ENCODE results near the gene KIAA0319L.
A peak's percentile ranks its signal among the peaks of the same experiment; 100 is the strongest.

Gene KIAA0319L

DNA sequence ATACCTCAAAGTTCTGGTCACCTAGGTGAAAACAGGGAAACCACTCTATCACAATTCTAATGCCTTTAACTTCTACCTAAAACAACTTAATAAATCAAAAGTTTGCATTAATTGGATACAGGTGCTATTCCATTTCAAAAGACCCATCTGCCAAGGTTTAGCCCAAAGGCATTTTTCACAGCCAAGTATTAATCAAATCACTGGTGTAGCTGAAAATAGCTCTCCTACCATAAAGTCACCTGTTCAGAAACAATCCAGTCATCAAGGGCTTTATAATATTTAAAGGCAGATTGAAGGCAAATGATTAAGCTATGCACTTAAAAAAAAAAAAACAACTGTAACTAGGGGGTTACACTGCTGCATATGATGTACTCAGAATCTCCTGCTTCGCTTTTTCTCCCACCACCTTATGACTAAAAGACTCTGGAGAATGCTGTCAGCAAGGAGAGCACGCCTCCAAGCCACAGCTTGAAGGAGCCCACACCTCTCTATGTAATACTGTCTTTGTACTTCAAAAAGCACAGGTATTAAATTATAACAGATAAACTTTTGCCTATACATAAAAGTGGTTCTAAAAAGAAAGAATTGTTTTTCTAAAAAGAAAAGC is 20.5 kb downstream of the KIAA0319L start:
- no peak for DNase-seq (ENCODE audit: low spot score)

DNA sequence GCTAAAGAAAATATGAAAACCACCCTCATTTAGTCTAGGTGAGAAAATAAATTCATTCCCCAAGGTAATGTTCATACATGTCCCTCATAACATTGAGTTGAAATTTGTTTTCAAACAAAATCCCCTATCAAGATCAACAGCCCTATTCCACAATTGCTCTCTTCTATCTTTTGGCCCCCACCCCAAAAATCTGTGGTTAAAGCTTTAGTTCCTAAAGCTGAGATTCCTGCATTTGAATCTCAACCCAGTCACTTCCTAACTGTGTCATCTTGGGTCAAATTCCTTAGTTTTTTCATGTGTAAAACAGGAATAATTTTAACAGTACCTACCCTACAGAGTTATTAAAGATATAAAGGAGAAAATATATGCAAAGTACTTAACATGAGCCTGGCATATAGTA is 22.0 kb downstream of the KIAA0319L start:
- no peak for DNase-seq (ENCODE audit: low spot score)

DNA sequence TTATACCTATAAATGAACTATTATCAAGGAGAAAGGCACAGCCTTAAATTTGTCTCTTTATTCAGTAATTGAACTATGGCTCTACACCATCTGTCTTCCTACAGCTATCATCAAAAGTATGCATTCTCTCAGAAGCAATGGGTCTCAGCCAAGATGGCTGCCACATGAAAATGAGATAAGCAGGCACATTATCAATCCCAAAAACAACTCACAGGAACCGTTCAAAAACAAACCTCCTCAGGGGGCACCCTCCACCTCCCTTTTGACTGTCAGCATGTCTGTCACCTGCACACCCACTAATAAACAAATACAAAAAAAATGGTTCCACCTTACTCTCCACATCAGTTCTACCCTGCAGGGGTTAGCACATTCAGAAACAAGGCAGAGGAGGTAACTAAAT is 23.6 kb downstream of the KIAA0319L start:
- no peak for DNase-seq (ENCODE audit: low spot score)

GRCh38 chr1:35532497-35533223 is 24.5 kb downstream of the KIAA0319L start:
- DNase-seq (ENCODE audit: low spot score): no peak

DNA sequence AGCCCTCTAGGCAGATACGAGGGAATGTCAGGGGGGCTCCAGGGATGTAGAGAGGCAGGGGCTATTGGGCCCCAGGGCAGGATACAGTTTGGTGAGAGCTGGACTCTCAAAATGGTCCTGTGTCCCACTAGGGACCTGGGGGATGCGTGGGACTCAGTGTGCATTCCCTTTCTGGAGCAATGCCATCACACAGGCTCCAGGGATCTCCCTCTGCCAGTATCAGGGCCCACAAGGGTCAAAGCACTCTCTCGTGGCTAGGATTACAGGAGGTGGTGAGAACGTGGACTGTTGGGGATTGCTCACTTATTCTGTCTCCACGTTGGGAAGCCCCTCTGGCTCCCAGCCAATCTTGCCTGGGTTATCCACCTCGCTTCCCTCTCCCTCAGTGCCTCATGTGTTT is 25.8 kb downstream of the KIAA0319L start:
- DNase-seq (ENCODE audit: low spot score): no peak

GRCh38 chr1:35530946-35531345 is 26.3 kb downstream of the KIAA0319L start:
- no peak for DNase-seq (ENCODE audit: low spot score)

GRCh38 chr1:35530168-35530567 is 27.0 kb downstream of the KIAA0319L start:
- no peak for DNase-seq (ENCODE audit: low spot score)

- no peak for DNase-seq (ENCODE audit: low spot score)
Observed at GRCh38 chr1:35524106-35524505, 33.1 kb downstream of the KIAA0319L start.

DNA sequence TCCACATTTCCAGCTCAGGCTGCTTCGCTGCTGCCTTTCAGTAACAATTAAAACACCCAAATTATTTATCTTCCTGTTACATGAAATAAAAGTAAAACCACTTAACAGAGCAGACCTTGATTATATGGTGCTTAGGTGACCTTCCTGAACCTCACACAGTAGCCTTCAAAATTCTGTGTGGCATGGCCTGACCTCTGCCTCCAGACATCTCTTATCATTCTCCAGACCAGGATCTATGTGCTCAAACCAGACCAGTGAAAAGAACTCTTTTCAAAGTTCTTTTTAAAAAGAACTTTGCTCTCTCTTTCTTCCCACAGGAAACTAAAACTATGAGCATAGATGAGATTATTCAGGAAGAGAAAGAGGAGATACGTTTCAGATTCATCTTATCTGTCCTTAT is 37.8 kb downstream of the KIAA0319L start:
- DNase-seq (ENCODE audit: low spot score): no peak

DNA sequence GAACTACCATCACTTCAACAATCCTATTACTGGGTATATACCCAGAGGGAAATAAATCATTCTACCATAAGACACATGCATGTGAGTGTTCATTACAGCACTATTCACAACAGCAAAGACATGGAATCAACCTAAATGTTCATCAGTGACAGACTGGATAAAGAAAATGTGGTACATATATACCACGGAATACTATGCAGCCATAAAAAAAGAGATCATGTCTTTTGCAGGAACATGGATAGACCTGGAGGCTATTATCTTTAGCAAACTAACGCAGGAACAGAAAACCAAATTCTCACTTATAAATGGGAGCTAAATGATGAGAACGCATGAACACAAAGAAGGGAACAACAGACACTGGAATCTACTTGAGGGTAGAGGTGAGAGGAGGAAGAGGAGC is 39.0 kb downstream of the KIAA0319L start:
- DNase-seq (ENCODE audit: low spot score): no peak

- DNase-seq (ENCODE audit: low spot score): no peak
Observed at GRCh38 chr1:35511305-35511704, 45.9 kb downstream of the KIAA0319L start.

DNA sequence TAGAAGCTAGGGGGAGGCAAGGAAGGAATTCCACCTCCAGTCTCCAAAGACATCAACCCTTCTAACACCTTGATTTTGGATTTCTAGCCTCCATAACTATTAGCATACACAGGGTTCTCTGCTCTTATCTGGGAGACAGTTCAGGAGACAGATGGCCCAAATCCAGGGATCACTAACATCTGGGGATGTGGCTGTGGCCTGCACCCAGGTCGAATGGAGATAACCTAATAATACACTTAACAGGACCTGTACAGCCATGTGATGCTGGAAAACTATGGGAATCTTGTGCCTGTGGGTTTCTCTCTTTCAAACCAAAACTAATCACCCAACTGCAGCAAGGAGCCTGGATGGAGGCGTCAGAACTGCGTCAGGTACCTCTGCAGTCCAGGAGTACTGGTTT is 47.6 kb downstream of the KIAA0319L start:
- no peak for DNase-seq (ENCODE audit: low spot score)

- no peak for DNase-seq (ENCODE audit: low spot score)
Observed at GRCh38 chr1:35507947-35508346, 49.3 kb downstream of the KIAA0319L start.

GRCh38 chr1:35506960-35507912 is 50.0 kb downstream of the KIAA0319L start:
- no peak for DNase-seq (ENCODE audit: low spot score)

- peak; percentile 76 for DNase-seq (ENCODE audit: low spot score)
Observed at GRCh38 chr1:35505911-35506798, 51.0 kb downstream of the KIAA0319L start.

DNA sequence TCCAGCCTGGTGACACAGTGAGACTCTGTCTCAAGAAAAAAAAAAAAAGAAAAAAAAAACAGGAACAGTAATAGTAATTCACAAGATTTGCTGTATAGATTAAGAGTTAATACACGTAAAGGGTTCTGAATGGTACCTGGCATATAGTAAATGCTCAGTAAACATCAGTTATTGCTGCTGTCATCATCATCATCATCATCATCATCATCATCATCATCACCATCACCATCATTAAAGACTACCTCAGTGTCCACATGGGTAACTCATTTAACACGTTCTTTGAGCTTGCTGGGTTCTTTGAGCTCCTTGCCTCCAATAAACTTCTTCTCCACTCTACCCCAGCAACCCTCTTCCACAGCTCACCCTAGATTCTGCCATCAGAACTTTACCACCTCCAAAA is 55.0 kb downstream of the KIAA0319L start:
- no peak for DNase-seq (ENCODE audit: low spot score)

GRCh38 chr1:35500439-35500838 is 56.8 kb downstream of the KIAA0319L start:
- DNase-seq (ENCODE audit: low spot score): no peak

GRCh38 chr1:35499652-35500176 is 57.5 kb downstream of the KIAA0319L start:
- DNase-seq (ENCODE audit: low spot score): no peak

DNA sequence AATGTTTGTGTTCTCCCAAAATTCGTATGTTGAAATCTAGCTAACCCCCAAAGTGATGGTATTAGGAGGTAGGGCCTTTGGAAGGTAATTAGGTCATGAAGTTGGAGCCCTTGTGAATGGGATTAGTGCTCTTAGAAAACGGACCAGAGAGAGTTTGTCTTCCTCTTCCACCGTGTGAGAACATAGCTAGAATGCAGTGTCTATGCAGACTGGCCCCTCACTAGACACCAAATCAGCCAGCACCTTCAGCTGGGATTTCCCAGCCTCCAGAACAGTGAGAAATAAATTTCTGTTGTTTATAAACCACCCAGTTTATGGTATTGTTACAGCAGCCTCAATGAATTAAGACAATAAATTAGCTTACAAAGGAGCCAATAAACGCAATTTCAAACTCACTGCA is 58.0 kb downstream of the KIAA0319L start:
- DNase-seq (ENCODE audit: low spot score): no peak

DNA sequence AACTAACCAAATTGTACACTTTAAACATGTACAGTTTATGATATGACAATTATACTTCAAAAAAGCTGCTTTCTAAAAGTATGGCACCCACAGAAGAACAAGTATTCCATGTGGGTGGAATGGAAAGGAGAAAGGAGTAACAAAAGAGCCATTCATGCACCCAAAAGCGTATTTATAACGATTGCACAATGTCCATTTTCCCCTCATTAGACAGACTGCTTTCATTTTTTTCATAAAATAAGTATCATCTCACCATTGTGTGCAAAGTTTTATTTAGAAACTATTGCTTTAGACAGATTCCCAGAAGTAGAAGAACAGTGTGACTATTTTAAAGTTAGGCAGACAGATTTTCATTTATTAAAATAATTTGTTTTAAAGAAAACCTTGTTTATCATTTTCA is 59.6 kb downstream of the KIAA0319L start:
- no peak for DNase-seq (ENCODE audit: low spot score)

DNA sequence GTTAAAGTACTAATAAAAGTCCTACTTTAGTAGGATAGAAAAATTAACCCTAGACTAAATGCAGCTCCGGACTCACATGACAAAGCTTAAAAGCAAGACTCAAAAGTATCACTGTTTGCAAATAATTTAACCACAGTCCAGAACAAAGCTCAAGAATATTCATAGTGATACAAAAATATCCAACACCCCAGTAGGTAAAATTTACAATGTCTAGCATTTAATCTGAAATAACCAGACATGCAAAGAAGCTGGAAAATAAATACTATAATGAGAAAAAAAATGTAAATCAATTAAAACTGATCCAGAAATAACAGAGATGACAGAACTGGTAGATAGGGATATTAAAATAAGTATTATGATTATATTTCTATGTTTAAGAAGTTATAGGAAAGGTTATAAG is 67.0 kb downstream of the KIAA0319L start:
- DNase-seq (ENCODE audit: low spot score): no peak

- DNase-seq (ENCODE audit: low spot score): no peak
Observed at GRCh38 chr1:35488336-35488735, 68.9 kb downstream of the KIAA0319L start.

Data from SW480 (cell line).